Neural crest cell (in vitro differentiated cells): ENCODE measurements around the gene ACTL10. TPM values are rescaled to one million over a fixed set of nuclear protein-coding genes. Genes with fewer than 3 reads are reported as not detected.
"Not testable (repeated sequence)": the region's sequence is repeated elsewhere in the genome, so short reads cannot be mapped to it uniquely, and the experiment has no call there.

Experiments
- DNase-seq: peaks from one replicate; pipeline ENCODE4 v3.0.0; 2021; ENCODE audit warnings: low read depth, mixed read lengths, low spot score
- H3K27ac Mint-ChIP-seq: one replicate; pipeline ENCODE4 v1.8.0; 2021; ENCODE audit warnings: mild to moderate bottlenecking, mixed read lengths; ENCODE audit not compliant: unreplicated experiment
- H3K27me3 Mint-ChIP-seq: 2 replicates; pipeline ENCODE4 v1.8.0; 2021; ENCODE audit warnings: low read depth, mild to moderate bottlenecking, mixed read lengths
- H3K36me3 Mint-ChIP-seq: 2 replicates; pipeline ENCODE4 v1.8.0; 2021; ENCODE audit warnings: low read depth, mild to moderate bottlenecking, mixed read lengths
- H3K4me1 Mint-ChIP-seq: 2 replicates; pipeline ENCODE4 v1.8.0; 2021; ENCODE audit warnings: mixed read lengths
- H3K4me3 Mint-ChIP-seq: one replicate; pipeline ENCODE4 v1.8.0; 2021; ENCODE audit warnings: mild to moderate bottlenecking, mixed read lengths
- H3K9me3 Mint-ChIP-seq: 2 replicates; pipeline ENCODE4 v1.8.0; 2021; ENCODE audit warnings: mixed read lengths
- CTCF ChIP-seq: fragments of 200-600 bp; sonication (generic); conservative IDR thresholded peaks from 2 replicates; pipeline ENCODE4 v1.5.0; 2021; ENCODE audit warnings: antibody characterized with exemption, mild to moderate bottlenecking
- total RNA-seq: library from RNA; stranded (reverse); gene quantifications from 2 replicates; pipeline ENCODE4 v1.2.1, GENCODE V29; 2021

Gene ACTL10
- total RNA-seq, 1 donor from 2014 or later, result 0.75 TPM

GRCh38 chr20:33646191-33646590 lies 20.6 kb upstream of the ACTL10 start:
- no peak for DNase-seq
- H3K4me3 Mint-ChIP-seq, result no peak overlapping the region
- peaks cover 11% of the 10 kb centered on the region for H3K36me3 Mint-ChIP-seq
- no peak overlapping the region for H3K27ac Mint-ChIP-seq
- no peaks in the 10 kb centered on the region for H3K9me3 Mint-ChIP-seq
- no peak for TF ChIP-seq CTCF
- peaks cover 13% of the 10 kb centered on the region for H3K4me1 Mint-ChIP-seq
- H3K27me3 Mint-ChIP-seq, result no peaks in the 10 kb centered on the region

GRCh38 chr20:33646959-33647602 lies 19.7 kb upstream of the ACTL10 start:
- Mint-ChIP-seq H3K4me1 (peaks cover 22% of the 10 kb centered on the region), H3K36me3 (peaks cover 11% of the 10 kb centered on the region)
- not testable (repeated sequence) for H3K4me3 Mint-ChIP-seq, H3K27ac Mint-ChIP-seq, H3K27me3 Mint-ChIP-seq, H3K9me3 Mint-ChIP-seq, DNase-seq

- no peak overlapping the region for H3K4me3 Mint-ChIP-seq
- DNase-seq, result no peak
- peaks cover 11% of the 10 kb centered on the region for H3K36me3 Mint-ChIP-seq
- H3K4me1 Mint-ChIP-seq, result peaks cover 22% of the 10 kb centered on the region
- no peaks in the 10 kb centered on the region for H3K27me3 Mint-ChIP-seq
- H3K9me3 Mint-ChIP-seq, result no peaks in the 10 kb centered on the region
- peak overlapping the region; percentile 62 for H3K27ac Mint-ChIP-seq
- no peak for TF ChIP-seq CTCF
Measured at GRCh38 chr20:33647603-33648395, 18.9 kb upstream of the ACTL10 start.

GRCh38 chr20:33648396-33649004 lies 18.2 kb upstream of the ACTL10 start:
- Mint-ChIP-seq H3K27ac (peak overlapping the region; percentile 32), H3K27me3 (peaks cover 3% of the 10 kb centered on the region), H3K4me3 (no peak overlapping the region), H3K4me1 (peaks cover 28% of the 10 kb centered on the region), H3K36me3 (peaks cover 11% of the 10 kb centered on the region), H3K9me3 (no peaks in the 10 kb centered on the region)
- DNase-seq, result no peak
- TF ChIP-seq CTCF, result no peak

DNA sequence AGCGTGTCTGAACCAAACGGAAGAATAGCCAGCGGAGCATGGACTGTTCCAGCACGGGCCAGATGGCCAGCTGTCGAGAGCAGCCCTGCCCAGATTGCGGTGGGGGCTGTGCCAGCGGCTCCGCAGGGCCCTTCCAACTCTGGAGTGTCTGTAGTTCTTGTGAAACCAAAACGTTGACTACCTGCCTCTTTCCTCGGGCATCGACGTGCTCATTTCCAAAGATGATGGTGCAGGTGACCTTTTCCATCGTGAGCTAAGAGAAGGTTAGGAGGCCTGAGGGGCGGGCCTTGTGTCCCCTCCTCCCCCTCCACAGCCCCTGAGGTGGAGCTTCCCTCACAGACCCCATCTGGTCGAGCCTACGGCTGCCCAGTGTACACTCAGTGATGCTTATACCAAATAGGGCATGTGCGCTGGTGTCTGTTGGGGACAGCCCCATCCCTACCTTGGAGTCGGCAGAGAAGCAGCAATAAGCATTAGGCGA lies 17.5 kb upstream of the ACTL10 start:
- Mint-ChIP-seq H3K4me1 (peaks cover 29% of the 10 kb centered on the region), H3K4me3 (peak overlapping the region; percentile 54), H3K27me3 (peaks cover 3% of the 10 kb centered on the region), H3K27ac (peak overlapping the region; percentile 79), H3K9me3 (no peaks in the 10 kb centered on the region), H3K36me3 (peaks cover 11% of the 10 kb centered on the region)
- TF ChIP-seq CTCF, result no peak
- no peak for DNase-seq
